SHP77 treated with DMSO at 0.1 percent for 48 hours (cell line): ENCODE data around the gene ANKMY1.

Source experiments
- DNase-seq: peaks from one replicate; lab custom pipeline; 2025; lab: John Stamatoyannopoulos, UW

Gene ANKMY1, protein sequence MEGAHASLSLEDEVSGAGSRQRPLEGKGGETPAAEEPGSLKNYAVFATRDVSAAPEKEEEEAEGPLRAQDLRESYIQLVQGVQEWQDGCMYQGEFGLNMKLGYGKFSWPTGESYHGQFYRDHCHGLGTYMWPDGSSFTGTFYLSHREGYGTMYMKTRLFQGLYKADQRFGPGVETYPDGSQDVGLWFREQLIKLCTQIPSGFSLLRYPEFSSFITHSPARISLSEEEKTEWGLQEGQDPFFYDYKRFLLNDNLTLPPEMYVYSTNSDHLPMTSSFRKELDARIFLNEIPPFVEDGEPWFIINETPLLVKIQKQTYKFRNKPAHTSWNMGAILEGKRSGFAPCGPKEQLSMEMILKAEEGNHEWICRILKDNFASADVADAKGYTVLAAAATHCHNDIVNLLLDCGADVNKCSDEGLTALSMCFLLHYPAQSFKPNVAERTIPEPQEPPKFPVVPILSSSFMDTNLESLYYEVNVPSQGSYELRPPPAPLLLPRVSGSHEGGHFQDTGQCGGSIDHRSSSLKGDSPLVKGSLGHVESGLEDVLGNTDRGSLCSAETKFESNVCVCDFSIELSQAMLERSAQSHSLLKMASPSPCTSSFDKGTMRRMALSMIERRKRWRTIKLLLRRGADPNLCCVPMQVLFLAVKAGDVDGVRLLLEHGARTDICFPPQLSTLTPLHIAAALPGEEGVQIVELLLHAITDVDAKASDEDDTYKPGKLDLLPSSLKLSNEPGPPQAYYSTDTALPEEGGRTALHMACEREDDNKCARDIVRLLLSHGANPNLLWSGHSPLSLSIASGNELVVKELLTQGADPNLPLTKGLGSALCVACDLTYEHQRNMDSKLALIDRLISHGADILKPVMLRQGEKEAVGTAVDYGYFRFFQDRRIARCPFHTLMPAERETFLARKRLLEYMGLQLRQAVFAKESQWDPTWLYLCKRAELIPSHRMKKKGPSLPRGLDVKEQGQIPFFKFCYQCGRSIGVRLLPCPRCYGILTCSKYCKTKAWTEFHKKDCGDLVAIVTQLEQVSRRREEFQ

DNA sequence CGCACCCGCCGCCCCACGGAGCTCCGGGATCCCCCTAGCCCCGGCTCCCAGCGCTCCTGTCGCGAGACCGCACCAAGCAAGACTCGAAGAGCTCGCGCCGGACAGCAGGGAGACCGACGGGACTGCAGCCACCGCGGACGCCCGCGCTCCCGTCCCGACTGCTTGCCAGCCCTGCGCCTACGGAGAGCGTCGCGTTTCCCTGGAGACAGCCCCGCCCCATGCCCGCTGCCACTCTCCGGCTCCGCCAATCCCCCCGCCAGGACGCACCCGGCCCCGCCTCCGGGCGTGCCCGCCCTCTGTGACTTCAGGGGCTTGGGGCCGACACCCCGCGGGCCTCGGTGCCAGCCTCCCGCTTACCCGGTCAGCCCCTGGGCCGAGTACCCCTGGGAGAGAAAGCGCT lies at the start of gene ANKMY1:
TSS of gene ANKMY1 (minus strand) at position 181 of the 400 bp plus-strand sequence. CDS start 653 bp downstream, outside the sequence.
- no peak for DNase-seq

DNA sequence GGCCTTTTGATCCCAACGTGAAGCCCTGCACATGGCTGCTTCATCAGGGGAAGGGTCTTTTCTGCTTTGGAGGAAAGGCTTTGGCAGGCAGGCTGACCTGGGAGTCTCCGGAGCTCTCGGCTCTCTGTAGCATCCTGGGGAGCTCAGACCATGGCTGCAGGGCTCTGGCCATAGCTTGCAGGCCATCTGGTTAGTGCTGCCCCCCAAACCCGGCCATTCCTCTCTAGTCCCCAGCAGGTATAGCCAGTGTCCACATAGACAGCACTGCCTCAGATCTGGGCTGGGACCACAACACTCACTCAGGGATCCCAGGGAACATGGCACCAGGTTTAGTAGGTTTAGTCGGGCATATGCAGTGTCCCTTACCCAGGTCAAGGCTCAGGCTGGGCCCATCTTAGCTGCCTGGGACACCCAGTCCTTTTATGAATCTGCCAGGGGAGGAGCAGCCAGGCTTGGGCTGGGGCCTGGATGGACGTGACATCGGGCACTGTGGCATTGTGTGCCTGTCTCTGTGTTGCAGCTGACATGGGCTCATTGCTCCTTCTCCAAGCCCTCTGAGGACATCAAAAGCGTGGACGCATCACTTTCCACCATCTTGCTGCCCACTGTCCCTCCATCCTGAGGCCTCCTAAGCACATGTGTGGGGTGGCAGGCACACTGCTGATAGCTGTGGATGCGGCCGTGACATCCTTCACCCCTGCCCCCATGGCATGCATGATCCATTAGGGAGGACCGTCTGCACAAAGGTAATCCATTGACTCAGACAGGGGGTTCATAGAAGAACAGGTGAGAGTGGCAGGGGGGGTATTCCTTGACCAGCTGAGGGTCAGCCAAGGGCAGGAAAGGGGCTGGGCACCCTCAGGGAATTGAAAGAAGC lies 48.3 kb upstream of the ANKMY1 start:
- no peak for DNase-seq

DNA sequence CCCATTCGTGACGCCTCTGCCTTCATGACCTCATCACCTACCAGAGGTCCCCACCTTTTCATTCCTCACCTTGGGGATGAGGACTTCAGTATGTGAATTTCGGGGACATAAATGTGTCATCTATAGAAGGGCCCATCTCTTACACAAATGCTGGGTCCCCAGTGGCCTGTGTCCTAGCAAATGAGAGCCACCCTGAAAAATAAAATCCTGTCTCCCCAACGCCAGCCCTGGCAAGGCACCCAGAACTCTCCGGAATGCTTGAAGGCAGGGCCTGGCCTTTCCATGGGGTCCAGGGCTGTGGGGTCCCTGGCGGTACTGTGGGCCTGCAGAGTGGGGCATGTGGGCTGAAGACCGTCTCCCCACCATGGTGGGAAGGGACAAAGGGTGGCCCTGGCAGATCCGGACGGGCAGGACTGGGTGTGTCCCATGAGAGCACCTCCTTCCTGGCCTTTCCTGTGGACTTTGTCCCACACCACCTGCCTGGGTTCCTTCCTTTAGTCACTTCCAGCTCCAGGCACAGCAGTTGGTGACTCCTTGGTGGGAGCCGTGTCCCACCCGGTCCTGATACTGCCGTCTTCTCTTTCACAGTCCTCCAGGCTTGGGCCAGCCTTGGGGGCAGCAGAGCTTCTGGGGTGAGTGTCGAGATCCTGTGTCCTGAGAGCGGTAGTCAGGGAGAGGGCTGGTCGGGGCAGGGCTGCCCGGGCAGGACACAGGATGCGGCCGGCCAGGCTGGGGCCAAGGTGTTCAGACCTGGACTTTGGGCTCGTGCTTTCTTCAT lies 47.3 kb upstream of the ANKMY1 start:
- DNase-seq: no peak

DNA sequence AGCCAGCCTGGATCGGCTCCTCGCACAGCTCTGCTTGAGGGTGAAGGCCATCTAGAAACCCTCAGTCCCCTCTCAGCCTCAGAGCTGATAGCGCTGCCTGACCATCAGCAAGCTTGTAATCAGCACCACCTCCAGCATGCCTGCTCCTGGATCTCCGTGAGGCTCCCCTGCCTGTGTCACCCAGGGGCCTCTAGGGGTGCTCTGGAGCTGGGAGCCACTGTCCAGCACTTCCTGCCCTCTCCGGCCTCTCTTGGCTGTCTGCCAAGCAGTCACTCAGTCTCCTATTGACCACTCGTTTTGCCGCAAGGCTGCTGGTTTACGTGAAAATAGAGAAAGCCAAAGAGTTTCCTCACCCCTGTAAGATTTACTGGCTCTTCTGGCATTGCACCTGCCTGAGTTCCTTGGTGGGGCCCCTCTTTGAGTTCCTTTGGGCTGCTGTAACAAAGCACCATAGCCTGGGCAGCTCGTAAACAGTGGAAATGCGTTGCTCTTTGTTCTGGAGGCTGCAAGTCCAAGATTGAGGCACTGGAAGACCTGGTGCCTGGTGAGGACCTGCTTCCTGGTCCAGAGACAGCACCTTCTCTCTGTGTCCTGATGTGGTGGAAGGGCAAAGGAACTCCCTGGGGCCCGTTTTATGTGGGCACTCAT lies 46.6 kb upstream of the ANKMY1 start:
- peak; percentile 77 for DNase-seq

DNA sequence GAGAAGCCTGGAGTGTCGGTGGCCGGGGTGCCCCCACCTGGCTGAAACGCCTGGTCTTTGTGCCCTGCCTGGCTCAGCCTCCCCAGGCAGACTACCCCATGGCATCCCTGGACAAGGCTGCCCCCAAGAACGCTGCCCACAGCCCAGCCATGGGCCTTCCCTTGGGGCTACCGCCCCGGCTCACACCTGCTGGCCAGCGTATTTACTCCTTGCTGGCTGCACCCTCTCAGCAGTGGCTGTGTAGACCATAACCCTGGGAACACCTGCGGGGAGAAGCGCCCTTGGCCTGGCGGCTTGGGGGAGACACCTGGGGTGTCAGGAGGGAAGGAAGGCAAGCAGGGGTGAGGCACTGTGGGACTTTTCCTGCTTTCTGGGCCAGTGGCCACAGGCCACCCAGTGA lies 46.1 kb upstream of the ANKMY1 start:
- DNase-seq: no peak

DNA sequence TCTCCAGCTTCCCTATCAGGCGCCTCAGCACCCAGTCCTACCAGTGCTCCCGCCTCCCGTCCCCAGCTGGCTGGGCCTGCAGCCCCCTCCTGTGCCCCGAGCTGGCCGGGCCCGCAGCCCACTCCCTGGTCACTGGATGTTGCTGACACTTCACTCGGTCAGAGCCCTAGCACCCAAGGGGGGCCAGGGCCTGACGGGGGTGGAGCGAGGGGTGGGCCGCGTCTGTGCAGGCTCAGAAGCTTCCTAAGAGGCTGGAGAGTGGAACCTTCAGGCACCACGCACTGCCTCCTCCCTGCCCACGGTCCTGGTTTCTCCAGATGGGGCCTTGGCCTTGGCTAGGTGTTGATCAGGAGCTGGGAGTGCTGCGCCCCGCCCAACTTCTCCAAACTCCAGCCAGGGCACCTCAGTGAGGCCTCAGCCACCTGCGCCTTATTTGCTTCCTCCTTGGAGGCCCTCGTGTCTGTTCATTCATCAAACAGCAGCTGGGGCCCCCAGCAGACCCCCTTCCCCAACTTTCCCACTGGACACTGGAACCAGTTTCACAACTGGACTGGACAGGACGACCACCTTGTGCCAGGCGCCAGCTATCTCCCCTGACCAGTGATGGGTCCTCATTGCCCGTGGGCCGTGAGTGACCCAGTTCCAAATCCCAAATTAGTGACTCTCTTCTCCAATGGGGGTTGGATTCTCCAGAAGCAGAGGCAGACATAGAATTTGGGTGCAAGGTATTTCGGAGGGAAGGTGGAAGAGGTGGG lies 45.5 kb upstream of the ANKMY1 start:
- no peak for DNase-seq

DNA sequence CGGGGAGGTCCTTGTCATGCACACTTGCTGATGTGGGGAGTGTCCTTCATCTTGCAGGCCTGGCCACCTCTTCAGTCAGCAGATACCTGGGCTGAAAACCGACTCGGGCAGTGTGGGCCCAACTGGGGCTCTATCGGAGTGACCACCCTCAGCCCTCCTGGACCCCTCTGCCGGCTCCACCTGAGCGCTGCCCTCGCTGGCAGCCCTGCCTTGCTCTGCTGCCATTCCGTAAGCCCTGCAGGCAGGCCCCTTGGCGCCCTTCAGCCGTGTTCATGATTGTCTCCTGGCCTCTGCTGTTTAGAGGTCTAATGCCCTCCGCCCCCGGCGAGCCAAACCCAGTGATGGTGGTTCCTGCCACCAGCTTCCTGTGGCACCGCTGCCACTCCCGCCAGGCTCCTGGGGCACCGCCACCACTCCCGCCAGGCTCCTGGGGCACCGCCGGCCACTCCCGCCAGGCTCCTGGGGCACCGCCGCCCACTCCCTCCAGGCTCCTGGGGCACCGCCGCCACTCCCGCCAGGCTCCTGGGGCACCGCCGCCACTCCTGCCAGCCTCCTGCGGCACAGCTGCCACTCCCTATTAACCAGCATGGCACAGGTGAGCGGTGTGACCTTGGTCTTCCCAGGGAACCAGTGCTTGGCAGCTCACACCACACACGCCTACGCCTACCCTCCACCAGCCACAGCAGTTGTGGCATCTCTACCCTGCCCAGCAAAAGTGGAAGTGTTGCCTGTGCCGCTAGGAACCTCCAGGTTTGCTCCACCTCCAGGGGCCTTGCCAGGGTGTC lies 44.7 kb upstream of the ANKMY1 start:
- no peak for DNase-seq

DNA sequence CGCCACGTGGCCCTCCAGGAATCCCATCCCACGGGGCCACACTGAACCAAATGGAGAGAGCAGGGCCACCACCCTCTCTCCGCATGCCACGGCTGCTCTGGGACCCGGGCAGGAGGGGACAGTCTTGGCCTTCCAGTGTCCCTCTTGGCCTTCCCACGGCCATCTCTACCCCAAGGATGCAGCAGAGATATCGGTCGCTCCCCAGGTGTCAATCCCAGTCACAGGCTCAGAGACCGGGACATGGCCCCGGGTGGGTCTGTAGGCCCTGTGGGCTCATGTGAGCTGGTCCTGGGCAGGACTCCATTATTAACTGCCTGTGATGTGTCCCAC lies 44.0 kb upstream of the ANKMY1 start:
- DNase-seq: no peak

DNA sequence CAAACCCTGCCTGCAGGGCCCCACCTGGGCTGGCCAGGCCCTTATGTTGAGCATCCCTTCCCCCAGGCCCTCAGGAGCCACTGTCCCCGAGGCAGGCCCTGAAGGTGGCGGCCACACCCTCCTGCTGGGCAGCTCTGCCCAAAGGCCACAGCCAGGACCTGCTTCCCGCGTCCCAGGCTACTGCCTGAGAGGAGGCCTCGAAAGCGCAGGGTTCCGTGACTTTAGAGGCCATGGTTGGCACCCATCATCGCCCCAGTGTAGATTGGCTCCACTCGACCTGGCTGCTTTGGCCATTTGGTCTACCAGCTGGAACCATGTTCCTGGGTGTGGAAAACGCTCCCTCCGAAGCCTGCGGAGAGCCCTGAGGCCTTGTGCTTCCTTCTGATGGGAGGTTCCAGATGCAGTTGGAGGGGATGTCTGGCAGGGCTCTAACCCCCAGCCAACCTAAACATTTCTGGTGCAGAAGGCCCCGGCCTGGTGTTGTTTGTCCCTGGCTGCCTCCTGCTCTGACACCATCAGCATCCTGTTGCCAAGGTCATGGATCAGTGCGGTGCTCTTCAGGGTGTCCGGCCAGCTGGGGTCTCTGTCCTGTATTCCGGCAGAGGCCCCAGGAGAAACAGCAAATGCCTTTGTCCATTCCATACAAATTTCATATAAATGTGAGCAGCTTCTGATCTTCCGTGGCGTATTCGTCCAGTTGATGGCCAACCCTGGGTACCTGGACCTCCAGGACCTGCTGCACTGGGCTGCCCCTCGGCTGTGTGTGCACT lies 43.5 kb upstream of the ANKMY1 start:
- no peak for DNase-seq

DNA sequence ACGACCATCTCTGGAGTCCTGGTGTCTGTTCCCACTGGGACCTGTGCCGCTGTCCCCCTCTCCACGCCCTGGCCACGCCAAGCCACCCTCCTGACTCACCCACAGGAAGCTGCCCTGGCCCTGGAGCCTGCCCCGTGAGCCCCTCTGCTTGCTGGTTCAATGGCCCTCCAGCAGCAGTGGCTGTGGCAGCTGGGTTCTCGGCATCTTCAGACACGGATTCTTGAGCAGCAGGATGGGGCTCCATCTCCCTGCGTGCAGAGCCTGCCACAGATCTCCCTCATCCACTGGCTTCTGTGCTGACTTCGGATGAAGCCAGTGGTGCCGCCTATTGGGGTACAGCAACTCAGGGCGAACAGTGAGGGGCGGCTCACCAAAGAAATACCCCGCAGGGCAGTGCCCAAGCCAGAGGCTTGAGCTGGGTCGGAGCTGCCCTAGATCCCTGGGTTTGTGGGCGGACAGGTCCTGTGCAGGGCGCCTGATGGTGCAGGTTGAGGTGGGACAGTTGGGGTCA lies 42.7 kb upstream of the ANKMY1 start:
- no peak for DNase-seq

DNA sequence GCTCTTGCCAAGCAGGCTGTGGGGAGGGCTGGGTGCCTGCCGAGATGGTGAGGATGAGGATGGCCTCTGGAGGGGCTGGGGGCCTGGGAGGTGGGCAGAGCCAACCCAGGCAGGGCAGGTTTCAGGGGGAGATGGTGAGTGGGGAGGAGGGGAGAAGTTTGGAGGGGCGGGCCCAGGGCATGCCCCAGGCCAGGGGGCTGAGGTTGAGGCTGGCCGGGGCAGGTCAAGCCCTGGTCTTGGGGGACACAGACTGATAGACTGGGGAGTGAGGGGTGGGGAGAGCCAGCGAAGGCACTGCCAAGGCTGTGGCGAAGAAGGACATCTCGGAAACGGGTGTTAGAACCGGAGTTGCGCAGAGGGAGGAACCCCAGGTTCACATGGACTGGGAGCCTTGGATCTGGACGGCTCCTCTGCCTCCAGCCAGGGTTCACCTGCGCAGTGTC lies 41.4 kb upstream of the ANKMY1 start:
- no peak for DNase-seq

DNA sequence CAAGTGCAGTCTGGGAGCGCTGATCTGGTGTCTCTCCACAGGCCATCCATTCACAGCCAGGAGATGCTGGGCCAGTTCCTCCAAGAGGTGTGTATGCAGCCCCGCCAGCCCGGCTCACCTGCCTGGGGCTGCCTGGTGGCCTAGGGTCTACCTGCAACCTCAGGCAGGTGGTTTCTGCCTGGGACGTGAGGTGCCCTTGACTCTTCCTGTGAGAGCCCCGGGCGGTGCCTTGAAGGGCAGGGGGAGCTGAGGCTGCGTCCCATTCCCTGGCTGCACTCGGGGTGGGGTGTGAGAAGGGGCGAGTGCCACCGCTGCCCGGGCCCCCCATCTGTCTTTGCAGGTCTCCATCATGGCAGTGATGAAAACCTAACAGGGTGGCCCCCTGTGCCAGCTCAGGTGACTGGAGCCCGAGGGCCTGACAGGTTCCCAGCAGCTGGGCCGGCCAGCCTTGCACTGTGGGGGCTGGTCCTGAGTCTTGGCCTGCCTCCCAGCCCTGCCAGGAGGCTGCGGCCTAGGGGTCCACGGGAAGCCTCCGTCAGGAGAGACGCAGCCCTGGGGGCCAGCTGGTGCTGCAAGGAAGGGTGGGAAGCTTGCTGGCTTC lies 40.6 kb upstream of the ANKMY1 start:
- DNase-seq: no peak

DNA sequence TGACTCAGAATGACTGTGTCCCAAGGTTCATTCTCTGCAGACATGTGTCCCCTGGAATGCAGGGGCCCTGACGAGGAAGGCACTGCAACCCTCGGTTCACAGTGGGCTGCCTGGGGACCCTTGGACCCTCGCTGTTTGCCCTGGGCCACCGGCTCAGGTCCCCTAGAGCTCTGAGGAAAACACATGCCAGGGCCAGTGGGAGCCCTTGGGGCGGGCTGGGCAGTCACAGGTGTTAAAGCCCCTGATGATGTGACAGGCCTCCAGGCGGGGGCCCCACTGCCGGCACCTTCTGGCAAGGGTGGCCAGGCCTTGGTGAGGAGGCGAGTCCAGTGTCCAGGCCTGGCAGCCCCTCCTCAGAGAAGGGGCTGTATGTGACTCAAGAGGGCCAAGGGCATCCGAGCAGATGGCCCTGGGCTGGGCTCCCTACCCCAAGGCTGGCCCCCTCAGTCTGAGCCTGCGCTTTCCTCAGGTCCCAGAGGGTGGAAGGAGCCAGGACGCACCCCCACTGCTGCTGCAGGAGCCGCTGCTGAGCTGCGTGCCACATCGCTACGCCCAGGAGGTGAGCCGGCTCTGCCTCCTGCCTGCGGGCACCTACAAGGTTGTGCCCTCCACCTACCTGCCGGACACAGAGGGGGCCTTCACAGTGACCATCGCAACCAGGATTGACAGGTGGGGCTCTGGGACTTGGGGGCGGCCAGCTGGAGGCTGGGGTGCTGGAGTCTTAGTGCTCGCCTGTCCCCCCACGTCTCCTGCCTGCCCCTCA lies 39.8 kb upstream of the ANKMY1 start:
- DNase-seq: no peak

DNA sequence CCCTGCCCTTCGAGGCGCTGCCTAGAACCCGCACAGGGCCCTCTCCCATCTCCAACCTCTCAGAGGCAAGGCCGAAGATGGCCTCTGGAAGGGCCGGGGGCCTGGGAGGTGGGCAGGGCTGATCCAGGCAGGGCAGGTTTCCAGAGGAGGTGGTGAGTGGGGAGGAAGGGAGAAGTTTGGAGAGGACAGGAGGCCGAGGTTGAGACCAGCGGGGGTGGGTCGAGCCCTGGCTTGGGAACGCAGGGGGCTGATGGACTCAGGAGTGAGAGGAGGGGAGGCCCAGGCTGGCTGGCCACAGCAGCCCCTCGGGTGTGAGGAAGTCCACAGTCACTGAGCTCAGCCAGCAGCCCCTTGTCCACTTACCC lies 39.2 kb upstream of the ANKMY1 start:
- DNase-seq: no peak

DNA sequence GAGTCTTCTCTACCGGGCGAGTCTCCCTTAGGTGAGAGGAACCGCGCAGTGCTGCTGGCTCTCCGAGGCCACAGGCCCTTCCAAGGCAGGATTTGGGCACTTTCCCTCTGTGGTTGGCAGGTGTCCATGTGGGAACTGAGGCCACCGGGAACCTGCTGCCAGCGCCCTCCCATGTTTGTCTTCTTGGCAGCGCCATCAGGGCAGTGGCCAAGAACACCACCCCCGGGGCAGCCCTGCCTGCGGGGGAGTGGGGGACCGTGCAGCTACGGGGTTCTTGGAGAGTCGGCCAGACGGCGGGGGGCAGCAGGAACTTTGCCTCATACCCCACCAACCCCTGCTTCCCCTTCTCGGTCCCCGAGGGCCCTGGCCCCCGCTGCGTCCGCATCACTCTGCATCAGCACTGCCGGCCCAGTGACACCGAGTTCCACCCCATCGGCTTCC lies 38.7 kb upstream of the ANKMY1 start:
- no peak for DNase-seq

DNA sequence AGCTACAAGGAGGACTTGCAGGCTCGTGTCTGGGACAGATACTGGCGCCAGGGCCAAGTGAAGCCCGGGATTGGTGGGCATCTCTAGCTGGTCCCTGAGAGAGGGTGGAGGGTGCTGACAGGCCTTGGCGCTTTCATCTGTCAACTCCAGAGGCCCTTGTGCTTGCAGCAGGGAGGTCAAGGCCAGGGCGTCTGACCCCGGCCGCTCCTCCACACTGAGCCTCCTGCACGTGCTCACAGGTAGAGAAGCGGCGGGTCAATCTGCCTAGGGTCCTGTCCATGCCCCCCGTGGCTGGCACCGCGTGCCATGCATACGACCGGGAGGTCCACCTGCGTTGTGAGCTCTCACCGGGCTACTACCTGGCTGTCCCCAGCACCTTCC lies 38.3 kb upstream of the ANKMY1 start:
- DNase-seq: no peak
